IgD-negative memory B cell (primary cell): Measurements from ENCODE around the gene ZNF586. TPM values are rescaled to one million over a fixed set of nuclear protein-coding genes. Genes with fewer than 3 reads are reported as not detected.
A peak's percentile ranks its signal among the peaks of the same experiment; 100 is the strongest.
"Not testable (repeated sequence)": the region's sequence is repeated elsewhere in the genome, so short reads cannot be mapped to it uniquely, and the experiment has no call there.

ENCODE experiments used
- H3K27ac Mint-ChIP-seq, 3 donors: one replicate each; pipeline ENCODE4 v1.8.0; 2020 to 2022; ENCODE audit warnings: mild to moderate bottlenecking in 3 of 3, mixed read lengths in 3 of 3, moderate library complexity in 1 of 3
- H3K27me3 Mint-ChIP-seq: one replicate; pipeline ENCODE4 v1.8.0; 2021; ENCODE audit warnings: mixed read lengths
- H3K36me3 Mint-ChIP-seq: one replicate; pipeline ENCODE4 v1.8.0; 2020; ENCODE audit warnings: mild to moderate bottlenecking, mixed read lengths
- H3K4me1 Mint-ChIP-seq, 3 donors: one replicate each; pipeline ENCODE4 v1.8.0; 2020 to 2022; ENCODE audit warnings: mixed read lengths in 3 of 3, mild to moderate bottlenecking in 1 of 3
- H3K4me3 Mint-ChIP-seq, 4 donors: one replicate each; pipeline ENCODE4 v1.8.0; 2020 to 2022; ENCODE audit warnings: mild to moderate bottlenecking in 4 of 4, mixed read lengths in 4 of 4, moderate library complexity in 3 of 4
- H3K9me3 Mint-ChIP-seq, 3 donors: one replicate each; pipeline ENCODE4 v1.8.0; 2020 to 2021; ENCODE audit warnings: mixed read lengths in 3 of 3, mild to moderate bottlenecking in 1 of 3
- polyA plus RNA-seq: library from polyadenylated mRNA; unstranded; fragments of 300-500 nt; fragmentation: Illumina TruSeq; gene quantifications from one replicate; pipeline ENCODE4 v1.2.3, GENCODE V29; 2021

The ZNF586 gene
- polyA plus RNA-seq, 1 donor from 2014 or later, result 19.5 TPM

DNA sequence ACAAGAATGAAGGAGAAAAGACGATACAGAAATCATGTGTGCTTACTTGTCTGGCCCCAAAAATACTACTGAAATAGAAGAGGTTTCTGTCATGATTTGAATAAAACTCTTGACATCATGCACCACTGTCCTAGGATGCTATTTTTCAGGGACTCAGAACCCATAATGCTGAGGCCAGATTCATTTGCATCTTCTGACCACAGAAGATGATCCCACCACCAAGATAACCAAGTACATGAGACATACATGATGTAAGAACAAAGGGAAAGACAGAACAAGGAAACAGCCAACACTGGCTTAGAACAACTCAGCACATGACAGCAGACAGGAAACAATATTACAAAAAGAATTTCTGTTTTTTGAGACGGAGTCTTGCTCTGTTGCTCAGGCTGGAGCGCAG lies 42.8 kb downstream of the ZNF586 start:
- peaks cover 23 to 40% (median 23%) of the 10 kb centered on the region in 3 donors for H3K4me1 Mint-ChIP-seq
- peak overlapping the region in 2 of 4 donors; percentile 13 to 45 for H3K4me3 Mint-ChIP-seq
- H3K36me3 Mint-ChIP-seq, result peaks cover 2% of the 10 kb centered on the region
- peak overlapping the region in 1 of 3 donors; percentile 0 for H3K27ac Mint-ChIP-seq
- H3K27me3 Mint-ChIP-seq, result no peaks in the 10 kb centered on the region
- no peaks in the 10 kb centered on the region for H3K9me3 Mint-ChIP-seq

DNA sequence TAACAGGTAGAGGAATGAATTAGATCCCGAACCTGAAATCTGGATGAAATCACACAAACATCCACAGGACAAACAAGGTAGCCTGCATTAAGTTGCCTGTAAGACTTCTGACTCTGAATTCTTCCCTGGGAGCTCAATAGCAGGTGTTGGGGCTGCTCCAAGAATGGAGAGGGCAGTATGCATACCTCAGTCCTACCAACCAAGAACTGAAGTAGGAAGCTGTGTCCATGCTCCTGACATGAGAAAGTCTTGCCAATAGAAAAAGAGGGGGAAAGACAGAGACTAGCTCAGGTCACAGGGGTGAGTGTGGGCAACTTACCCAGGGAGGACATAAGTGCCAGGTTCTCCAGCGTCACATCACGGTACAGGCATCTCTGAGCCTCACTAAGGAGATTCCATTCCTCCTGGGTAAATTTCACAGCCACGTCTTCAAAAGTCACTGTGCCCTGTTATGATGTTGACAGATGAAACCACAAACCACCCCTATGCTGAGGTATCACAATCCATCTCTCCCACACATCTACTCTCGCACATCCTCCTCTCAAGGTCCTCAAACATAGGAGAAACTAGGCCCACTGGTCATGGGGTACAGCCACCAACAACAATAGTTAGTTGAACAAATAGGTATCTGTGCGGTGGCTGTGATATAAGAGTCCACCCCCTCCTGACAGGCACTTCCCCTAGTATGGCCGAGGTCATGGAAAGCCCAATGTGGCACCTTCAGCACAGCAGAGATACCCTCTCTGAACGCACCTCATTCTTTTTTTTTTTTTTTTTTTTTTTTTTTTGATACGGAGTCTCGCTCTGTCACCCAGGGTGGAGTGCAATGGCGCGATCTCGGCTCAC lies 43.7 kb downstream of the ZNF586 start:
- Mint-ChIP-seq H3K4me1 (peaks cover 23 to 35% (median 23%) of the 10 kb centered on the region in 3 donors), H3K4me3 (peak overlapping the region; percentile 13 to 99 (median 46)), H3K27ac (peak overlapping the region in 1 of 3 donors; percentile 19)
- not testable (repeated sequence) for H3K36me3 Mint-ChIP-seq, H3K27me3 Mint-ChIP-seq, H3K9me3 Mint-ChIP-seq

DNA sequence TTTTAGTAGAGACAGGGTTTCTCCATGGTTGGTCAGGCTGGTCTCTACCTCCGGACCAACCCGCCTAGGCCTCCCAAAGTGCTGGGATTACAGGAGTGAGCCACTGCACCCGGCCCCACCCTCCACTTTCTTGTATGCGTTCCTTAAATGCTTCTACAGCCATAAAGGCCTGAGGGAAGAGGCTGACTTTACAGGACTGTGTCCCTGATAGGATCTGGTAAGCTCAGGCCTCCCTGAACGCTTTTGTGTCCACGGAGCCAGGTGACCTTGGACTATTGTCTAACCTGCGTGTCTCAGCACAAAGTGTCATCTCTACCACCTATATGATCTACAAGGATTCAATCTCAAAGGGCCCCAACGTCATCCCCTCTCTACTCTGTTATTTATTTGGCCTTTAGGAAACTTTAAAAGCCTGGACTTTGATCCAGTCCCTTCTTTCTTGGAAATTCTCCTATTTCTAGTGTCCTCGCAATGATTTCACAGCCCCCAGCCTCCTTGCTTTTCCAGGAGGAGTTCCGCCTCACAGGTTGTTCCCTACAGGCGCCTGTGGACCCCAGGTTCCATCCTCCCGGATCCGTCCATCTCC lies 44.5 kb downstream of the ZNF586 start:
- no peaks in the 10 kb centered on the region for H3K9me3 Mint-ChIP-seq
- peaks cover 25 to 35% (median 26%) of the 10 kb centered on the region in 3 donors for H3K4me1 Mint-ChIP-seq

DNA sequence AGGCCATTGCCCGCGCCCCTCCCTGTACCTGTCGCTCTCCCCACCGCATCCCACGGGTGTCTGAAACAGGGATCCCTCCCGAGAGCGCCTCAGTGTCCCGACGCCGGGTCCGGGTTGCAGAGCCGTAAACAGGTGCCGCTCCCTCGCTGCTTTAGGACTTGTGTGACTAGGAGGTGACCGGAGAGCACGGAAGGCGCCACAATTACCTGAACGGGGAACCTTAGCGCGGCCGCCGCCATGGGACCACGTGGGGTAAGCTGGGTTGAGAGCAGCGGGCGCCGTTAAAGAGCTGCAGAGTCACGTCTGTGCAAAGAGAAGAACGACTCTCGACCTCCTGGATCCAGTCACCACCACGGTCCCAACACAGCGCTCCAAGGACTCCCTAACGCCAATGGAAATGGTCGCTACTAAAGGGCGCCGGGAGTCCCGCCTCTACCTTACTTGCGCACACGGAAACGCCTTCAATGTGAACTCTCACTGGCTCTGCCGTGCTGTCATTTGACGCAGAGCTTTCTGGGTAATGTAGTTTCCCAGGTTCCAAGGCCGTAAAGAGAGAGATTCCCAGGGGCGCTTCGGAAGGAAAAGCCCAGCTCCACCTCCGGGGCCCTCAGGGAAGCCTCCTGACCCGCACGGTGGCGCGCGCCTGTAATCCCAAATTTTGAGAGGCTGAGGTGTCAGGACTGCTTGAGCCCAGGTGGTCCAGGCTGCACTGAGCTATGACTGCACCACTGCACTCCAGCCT lies 45.2 kb downstream of the ZNF586 start, which contains the start of gene ZNF552:
TSS of gene ZNF552 (minus strand) at position 409 of the 742 bp plus-strand sequence. CDS start at position 239, 170 bp downstream.
- Mint-ChIP-seq H3K9me3 (no peaks in the 10 kb centered on the region), H3K27me3 (no peaks in the 10 kb centered on the region), H3K4me3 (peak within 1 kb of the TSS; percentile 94 to 99 (median 98)), H3K36me3 (no peaks in the 10 kb centered on the region), H3K27ac (peak within 1 kb of the TSS; percentile 91 to 98 (median 95)), H3K4me1 (peaks cover 22 to 37% (median 26%) of the 10 kb centered on the region in 3 donors)

More for the DNA sequence above, 44.5 kb downstream of the ZNF586 start:
- no peaks in the 10 kb centered on the region for H3K27me3 Mint-ChIP-seq
- peak overlapping the region; percentile 94 to 99 (median 98) for H3K4me3 Mint-ChIP-seq
- no peaks in the 10 kb centered on the region for H3K36me3 Mint-ChIP-seq
- peak overlapping the region; percentile 91 to 98 (median 95) for H3K27ac Mint-ChIP-seq

DNA sequence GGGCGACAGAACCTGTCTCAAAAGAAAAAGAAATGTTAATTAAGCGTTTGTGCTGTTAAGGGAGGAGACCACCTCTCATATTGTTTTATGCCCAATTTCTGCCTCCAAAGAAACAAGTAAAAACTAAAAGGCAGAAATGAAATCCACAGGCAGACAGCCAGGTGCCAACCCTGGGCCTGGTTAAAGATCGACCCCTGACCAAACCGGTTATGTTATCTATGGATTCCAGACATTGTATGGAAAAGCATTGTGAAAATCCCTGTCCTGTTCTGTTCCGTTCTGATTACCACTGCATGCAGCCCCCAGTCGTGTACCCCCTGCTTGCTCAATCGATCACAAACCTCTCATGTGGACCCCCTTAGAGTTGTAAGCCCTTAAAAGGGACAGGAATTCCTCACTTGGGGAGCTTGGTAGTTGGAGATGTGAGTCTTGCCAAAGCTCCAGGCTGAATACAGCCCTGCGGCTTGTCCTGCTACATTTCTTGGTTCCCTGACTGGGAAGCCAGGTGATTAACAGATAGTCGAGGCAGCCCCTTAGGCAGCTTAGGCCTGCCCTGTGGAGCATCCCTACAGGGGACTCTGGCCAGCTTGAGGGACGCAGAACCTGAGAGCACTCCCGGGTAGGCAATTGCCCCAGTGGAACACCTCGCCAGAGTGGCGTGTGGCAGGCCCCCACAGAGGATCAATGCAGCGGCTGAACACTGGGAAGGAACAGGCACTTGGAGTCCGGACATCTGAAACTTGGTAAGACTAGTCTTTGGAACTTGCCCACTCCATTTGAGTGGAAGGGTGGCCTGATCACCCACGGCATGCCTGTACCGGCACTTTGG lies 46.0 kb downstream of the ZNF586 start:
- H3K4me1 Mint-ChIP-seq, result peaks cover 27 to 45% (median 34%) of the 10 kb centered on the region in 3 donors
- no peaks in the 10 kb centered on the region for H3K27me3 Mint-ChIP-seq
- H3K27ac Mint-ChIP-seq, result peak overlapping the region; percentile 91 to 98 (median 95)
- no peaks in the 10 kb centered on the region for H3K9me3 Mint-ChIP-seq
- no peaks in the 10 kb centered on the region for H3K36me3 Mint-ChIP-seq
- peak overlapping the region; percentile 94 to 99 (median 98) for H3K4me3 Mint-ChIP-seq

GRCh38 chr19:57816652-57817051 lies 47.2 kb downstream of the ZNF586 start:
- no peaks in the 10 kb centered on the region for H3K36me3 Mint-ChIP-seq
- H3K4me1 Mint-ChIP-seq, result peaks cover 32 to 44% (median 39%) of the 10 kb centered on the region in 3 donors
- H3K27ac Mint-ChIP-seq, result peak overlapping the region in 1 of 3 donors; percentile 39
- peak overlapping the region in 2 of 4 donors; percentile 73 to 98 for H3K4me3 Mint-ChIP-seq
- no peaks in the 10 kb centered on the region for H3K27me3 Mint-ChIP-seq
- no peaks in the 10 kb centered on the region for H3K9me3 Mint-ChIP-seq

GRCh38 chr19:57817976-57818375 lies 48.5 kb downstream of the ZNF586 start:
- Mint-ChIP-seq H3K27me3 (no peaks in the 10 kb centered on the region), H3K4me1 (peaks cover 35 to 48% (median 41%) of the 10 kb centered on the region in 3 donors), H3K36me3 (no peaks in the 10 kb centered on the region), H3K27ac (no peak overlapping the region), H3K4me3 (peak overlapping the region in 2 of 4 donors; percentile 60 to 96), H3K9me3 (no peaks in the 10 kb centered on the region)

- H3K4me3 Mint-ChIP-seq, result peak overlapping the region; percentile 34 to 99 (median 78)
Measured at GRCh38 chr19:57818378-57818777, 48.9 kb downstream of the ZNF586 start.

GRCh38 chr19:57819475-57820148 lies 50.1 kb downstream of the ZNF586 start:
- H3K36me3 Mint-ChIP-seq, result no peaks in the 10 kb centered on the region
- H3K9me3 Mint-ChIP-seq, result no peaks in the 10 kb centered on the region
- peak overlapping the region; percentile 87 to 98 (median 98) for H3K27ac Mint-ChIP-seq
- H3K4me1 Mint-ChIP-seq, result peaks cover 37 to 51% (median 47%) of the 10 kb centered on the region in 3 donors
- H3K4me3 Mint-ChIP-seq, result peak overlapping the region; percentile 96 to 99 (median 98)
- H3K27me3 Mint-ChIP-seq, result no peaks in the 10 kb centered on the region

More at GRCh38 chr19:57818378-57818777, 48.9 kb downstream of the ZNF586 start:
- Mint-ChIP-seq H3K27me3 (no peaks in the 10 kb centered on the region), H3K27ac (no peak overlapping the region), H3K4me1 (peaks cover 36 to 48% (median 43%) of the 10 kb centered on the region in 3 donors), H3K9me3 (no peaks in the 10 kb centered on the region), H3K36me3 (no peaks in the 10 kb centered on the region)

DNA sequence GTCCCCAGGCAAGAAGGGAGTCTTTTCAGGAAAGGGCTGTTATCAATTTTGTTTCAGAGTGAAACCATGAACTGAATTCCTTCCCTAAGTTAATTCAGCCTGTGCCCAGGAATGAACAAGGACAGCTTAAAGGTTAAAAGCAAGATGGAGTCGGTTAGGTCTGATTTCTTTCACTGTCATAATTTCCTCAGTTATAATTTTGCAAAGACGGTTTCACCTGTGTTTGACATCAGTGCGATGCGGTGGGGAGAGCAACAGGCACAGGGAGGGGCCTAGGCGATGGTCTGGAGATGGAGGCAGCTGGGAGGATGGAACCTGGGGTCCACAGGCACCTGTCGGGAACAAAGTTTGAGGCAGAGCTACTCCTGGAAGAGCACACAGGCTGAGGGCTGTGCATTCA lies 51.1 kb downstream of the ZNF586 start:
- Mint-ChIP-seq H3K9me3 (no peaks in the 10 kb centered on the region), H3K4me3 (peak overlapping the region; percentile 96 to 99 (median 98)), H3K27ac (peak overlapping the region; percentile 87 to 98 (median 98)), H3K27me3 (no peaks in the 10 kb centered on the region), H3K4me1 (peaks cover 32 to 47% (median 42%) of the 10 kb centered on the region in 3 donors), H3K36me3 (no peaks in the 10 kb centered on the region)

GRCh38 chr19:57821095-57821494 lies 51.6 kb downstream of the ZNF586 start:
- H3K9me3 Mint-ChIP-seq, H3K36me3 Mint-ChIP-seq, H3K27me3 Mint-ChIP-seq: not testable (repeated sequence)
- H3K27ac Mint-ChIP-seq, result peak overlapping the region in 1 of 3 donors; percentile 87
- peaks cover 34 to 44% (median 42%) of the 10 kb centered on the region in 3 donors for H3K4me1 Mint-ChIP-seq
- H3K4me3 Mint-ChIP-seq, result peak overlapping the region; percentile 83 to 99 (median 96)

- H3K27me3 Mint-ChIP-seq, H3K36me3 Mint-ChIP-seq, H3K9me3 Mint-ChIP-seq: not testable (repeated sequence)
- H3K27ac Mint-ChIP-seq, result peak overlapping the region in 1 of 3 donors; percentile 34
- peaks cover 33 to 43% (median 40%) of the 10 kb centered on the region in 3 donors for H3K4me1 Mint-ChIP-seq
- H3K4me3 Mint-ChIP-seq, result peak overlapping the region in 2 of 4 donors; percentile 28 to 96
Measured at GRCh38 chr19:57821501-57821900, 52.0 kb downstream of the ZNF586 start.

DNA sequence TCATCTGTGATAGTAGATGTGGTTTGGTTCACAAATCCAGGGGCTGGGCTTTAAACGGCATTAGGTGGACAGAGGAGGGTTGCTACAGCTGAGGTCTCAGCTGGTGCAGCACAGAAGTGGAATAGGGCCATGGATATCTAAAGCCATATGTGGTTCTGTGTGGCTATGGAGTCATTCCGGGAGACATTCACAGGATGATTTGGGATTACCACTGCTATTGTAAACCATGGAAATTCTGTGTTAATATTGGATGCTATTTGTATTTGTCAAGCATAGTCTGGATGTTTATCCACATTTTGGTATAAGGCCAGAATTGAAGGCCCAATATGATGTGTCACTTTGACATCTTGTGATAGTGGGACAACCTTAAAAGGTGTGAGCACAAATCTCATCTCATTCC lies 53.7 kb downstream of the ZNF586 start:
- Mint-ChIP-seq H3K27ac (peak overlapping the region; percentile 47 to 88 (median 81)), H3K4me3 (peak overlapping the region in 1 of 4 donors; percentile 67)
- not testable (repeated sequence) for H3K27me3 Mint-ChIP-seq

More for the DNA sequence above, 53.7 kb downstream of the ZNF586 start:
- H3K36me3 Mint-ChIP-seq, H3K9me3 Mint-ChIP-seq: not testable (repeated sequence)
- H3K4me1 Mint-ChIP-seq, result peaks cover 33 to 47% (median 39%) of the 10 kb centered on the region in 3 donors
